SK-N-DZ (cell line): ENCODE results near the gene GPT2.
A peak's percentile ranks its signal among the peaks of the same experiment; 100 is the strongest.
"Not testable (repeated sequence)": the region's sequence is repeated elsewhere in the genome, so short reads cannot be mapped to it uniquely, and the experiment has no call there.

Experiments
- DNase-seq: peaks from one replicate; pipeline ENCODE4 v3.0.0-alpha.2; 2015; ENCODE audit warnings: low spot score

Gene GPT2

DNA sequence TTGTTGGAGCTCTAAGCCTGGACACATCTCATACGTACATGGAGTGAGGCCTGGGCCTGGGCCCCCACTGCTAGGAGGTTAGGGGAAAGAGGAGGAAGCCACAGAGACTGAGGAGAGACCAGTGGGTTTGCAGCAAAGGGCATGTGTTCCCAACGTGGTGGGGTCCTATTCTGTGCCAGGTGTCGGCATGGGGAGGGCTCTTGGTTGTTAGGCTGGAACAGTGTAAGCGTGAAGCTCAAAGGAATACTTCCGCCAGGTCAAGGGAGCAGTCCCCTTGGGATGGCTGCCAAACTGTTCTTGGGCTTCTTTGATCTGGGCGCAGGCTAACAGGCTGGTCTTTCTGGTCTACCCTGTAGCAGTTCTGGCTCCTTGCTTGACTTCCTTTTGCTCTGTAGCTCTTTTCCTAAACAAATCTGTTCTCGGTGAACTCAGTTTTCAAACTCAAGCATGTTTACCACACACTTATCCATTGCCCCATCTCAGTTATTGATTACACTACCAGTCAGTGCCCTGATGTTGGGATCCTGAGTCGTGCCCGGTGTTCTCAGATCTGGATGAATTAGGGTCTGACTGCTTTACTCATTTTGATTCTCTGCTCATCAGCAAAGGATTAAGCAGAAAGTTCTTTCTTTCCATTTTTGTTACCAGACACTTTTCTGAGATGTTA, 36.4 kb downstream of the GPT2 start:
- no peak for DNase-seq

DNA sequence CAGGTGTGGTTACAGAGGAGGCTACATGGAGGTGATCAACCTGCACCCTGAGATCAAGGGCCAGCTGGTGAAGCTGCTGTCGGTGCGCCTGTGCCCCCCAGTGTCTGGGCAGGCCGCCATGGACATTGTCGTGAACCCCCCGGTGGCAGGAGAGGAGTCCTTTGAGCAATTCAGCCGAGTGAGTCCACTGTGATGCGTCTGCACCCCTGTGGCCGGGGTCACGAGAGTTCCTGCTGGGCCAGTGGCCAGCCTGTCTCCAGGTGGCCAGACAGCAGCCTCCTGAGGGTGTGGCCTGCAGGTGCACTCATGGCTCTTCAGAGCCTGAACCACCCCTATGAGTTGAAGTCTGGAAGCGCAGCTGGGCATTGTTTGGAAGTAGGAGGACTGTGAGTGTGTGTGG, 38.1 kb downstream of the GPT2 start:
- no peak for DNase-seq

DNA sequence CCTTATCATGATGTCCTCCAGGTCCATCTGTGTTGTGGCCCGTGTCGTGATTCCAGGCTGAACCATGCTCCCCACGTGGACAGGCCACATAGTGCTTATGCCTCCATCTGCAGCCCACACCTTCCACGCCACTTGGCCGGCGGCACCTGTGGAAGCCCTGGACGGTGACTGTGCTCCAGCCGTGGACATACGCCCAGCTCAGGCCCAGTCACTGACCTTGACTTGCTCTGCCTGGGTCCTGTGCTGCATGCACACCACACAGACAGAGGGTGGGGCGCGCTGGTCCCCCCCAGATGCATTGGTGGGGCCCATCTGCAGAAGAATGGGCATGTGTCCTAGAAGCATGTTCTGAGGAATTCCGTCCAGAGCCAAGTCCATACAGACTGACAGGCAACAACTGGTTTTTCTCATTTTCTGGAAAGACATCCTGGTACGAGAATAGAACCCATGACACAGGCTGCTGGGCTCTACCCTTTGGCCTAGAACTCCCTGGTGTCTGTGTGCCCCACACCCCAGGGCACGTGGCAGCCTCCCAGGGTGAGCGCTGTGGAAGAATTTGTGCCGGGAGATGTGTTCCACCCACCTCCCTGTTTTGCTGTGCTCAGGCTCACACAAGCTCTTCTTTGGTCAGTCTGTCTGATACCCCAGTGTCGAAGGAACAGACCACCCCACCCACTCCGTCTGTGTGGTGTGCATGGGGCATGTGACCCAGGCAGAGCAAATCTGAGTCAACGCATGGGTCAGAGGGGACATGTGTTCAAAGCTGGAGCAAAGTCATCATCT, 39.5 kb downstream of the GPT2 start:
- DNase-seq, result no peak

DNA sequence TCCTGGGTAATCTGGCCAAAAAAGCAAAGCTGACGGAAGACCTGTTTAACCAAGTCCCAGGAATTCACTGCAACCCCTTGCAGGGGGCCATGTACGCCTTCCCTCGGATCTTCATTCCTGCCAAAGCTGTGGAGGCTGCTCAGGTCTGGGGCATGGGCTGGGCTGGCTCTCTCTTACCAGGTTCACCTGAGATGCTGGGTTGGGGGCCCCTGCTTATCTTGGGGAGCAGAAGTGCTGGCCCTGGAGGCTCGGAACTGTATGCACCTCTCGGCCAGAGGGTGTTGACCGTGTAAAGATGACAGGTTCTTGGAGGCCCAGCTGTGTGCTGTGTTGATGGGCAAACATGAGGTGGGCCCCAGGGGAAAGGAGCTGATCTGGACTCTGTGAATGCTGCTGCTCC, 40.2 kb downstream of the GPT2 start:
- no peak for DNase-seq

DNA sequence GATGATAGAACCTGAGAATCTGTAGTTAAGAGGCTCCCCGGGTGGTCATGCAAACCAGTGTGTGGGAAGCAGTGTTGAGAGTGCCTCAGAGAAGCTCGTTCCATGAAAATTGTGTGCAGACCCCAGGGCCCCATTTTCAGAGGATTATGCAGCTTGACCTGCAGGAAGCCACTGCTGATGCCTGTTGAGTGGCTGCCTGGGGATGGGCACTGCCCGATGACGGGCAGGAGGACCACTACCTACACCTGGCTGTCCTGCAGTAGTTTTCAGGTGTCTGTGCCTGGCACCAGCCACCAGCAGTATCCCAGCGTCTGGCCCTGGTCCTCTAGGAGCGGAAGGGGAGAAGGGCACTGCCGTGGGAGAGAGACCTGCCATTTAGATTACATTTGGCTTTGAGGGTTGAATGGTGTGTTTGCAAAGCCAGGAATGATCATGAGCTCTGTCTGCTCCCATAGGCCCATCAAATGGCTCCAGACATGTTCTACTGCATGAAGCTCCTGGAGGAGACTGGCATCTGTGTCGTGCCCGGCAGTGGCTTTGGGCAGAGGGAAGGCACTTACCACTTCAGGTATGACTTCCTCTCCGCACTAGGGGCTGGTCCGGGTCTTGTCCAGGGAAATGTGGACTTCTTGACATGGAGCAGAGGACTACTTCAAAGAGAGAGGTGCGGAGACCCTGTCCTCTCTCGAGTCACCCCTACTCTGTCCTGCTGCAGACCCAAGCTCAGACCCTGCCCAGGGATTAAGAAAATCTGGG, 42.5 kb downstream of the GPT2 start:
- DNase-seq, result no peak

DNA sequence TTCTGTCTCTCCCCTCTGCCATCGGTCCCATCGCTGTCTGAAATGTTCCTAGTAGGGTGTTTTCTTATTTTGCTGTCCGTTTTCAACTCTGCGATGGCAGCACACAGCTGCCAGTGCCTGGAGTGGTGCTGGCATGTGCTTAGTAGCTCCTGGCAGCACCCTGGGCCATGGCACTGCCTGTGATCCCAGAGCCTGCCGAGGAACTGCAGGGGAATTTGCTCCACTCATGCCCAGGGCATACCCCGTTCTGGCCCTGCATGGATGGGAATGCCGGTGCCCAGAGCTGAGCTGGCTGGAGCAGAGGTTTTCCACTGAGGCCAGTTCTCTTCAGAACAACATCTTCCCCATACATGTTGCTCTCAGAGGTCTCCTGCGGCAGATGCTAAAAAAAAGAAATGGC, 43.1 kb downstream of the GPT2 start:
- DNase-seq, result no peak

DNA sequence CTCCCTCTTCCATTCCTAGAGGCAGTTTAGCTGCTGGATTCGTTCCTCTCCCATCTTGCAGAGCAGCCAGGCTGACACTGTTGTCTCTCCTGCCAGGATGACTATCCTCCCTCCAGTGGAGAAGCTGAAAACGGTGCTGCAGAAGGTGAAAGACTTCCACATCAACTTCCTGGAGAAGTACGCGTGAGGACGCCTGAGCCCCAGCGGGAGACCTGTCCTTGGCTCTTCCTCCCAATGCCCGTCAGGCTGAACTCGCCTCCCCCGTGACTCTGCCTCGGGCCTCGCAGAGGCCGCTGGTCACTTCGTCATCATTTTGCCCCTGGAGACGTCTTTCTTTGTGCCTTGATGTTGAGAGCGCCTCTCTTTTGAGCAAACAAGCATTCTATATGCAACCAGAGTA, 44.6 kb downstream of the GPT2 start:
- DNase-seq, result no peak

DNA sequence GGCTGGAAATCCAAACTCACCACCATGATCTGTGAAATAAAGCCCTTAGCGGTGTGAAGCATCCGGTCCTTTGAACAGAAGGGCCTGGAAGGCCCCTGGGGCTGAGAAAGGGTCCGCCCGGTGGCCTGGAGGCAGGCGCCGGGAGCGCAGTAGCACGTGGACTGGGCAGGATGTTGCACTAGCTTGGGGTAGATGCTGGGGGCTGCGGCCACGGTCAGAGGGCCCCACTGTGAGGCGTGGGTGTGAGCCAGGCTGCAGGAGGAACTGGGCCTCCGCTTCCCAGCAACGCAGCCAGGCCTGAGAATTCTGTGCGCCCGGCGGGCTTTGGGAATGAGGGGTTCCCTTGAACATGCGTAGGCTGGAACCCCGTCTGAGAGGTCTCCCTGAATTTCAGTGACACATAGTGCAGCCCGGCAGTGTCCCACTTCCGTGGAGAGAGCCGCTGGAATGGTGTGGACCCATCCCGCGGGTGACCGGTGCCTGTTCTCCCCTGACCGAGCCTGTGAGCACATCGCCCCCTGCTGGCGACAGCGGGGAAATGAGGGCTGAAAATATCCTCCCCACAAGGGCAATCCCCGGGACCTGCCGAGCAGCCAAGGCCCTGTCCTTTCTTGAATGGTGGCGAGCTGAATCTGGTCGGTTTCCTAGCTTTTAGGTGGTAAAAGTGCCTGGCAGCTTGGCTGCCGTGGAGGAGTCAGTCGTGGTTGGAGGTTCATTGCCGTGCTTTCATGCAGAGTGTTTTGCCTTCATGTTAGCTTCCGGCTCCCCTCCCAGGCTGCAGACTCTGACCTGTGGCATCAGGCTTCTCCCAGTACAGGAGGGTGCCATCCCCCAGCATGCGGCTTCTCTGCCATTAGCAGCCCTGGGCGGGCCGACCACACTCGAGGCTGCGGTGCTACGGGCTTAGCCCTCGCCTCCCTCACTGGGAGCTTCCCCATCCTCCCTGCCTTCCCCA, 45.5 kb downstream of the GPT2 start:
- DNase-seq, result peak; percentile 42

DNA sequence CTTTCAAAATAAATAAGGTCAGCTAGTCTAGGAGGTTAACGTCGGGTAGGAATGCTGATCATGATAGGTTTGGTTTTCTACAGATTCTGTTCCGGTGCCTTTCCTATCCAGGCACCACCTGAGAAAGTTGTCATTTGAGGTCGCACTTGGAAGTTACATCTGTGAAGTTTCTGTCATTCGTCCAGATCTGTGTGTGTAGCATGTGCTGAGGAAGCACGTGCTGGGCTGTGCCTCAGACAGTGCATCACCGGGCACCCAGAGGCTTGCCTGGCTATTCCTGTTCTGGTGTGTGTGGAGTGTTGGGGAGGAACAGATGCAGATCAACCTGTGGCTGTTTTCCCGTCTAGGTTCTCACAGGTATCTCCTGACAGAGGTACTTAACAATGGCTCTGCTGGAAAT, 46.7 kb downstream of the GPT2 start:
- no peak for DNase-seq

DNA sequence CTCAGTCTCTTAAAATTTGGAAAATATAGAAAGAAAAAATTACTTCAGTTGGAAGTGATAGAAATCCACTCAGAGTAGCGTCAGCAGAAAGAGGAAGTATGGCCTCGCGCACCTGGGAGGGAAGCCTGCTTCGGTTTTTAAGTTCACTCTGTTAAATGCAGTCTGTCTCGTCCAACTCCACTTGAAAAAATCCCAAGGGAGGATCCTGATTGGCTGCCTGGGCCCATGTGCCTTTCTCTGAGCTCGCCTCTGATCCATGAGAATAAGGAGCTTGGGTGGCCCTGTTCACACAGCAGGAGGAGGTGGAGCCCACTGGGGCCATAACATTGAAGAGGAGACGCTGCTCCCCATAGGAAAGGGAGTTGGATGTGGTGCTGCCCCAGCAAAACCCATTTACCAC, 48.6 kb downstream of the GPT2 start:
- DNase-seq, result no peak

DNA sequence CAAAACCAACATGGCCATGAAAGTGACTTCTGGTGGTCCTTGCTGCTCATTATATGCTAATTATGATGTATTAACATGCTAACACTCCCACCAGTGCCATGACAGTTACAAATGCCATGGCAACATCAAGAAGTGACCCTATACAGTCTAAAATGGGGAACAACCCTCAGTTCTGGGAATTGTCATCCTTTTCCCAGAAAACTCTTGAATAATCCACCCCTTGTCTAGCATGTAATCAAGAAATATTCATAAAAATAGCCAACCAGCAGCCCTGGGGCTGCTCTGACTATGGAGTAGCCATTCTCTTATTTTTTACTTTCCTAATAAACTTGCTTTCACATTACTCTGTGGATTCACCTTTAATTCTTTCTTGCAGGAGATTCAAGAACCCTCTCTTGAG, 53.4 kb downstream of the GPT2 start:
- DNase-seq, result no peak

DNA sequence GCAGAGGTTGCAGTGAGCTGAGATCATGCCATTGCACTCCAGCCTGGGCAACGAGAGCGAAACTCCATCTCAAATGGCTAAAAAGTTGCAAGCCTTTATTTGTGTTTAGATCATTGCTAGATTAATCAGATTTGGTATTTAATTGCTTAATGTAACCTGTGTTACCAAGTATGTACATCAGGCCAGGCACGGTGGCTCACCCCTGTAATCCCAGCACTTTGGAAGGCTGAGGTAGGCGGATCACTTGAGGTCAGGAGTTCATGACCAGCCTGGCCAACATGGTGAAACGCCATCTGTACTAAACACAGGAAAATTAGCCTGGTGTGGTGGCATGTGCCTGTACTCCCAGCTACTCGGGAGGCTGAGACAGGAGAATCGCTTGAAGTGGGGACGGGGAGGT, 60.6 kb downstream of the GPT2 start:
- DNase-seq, result not testable (repeated sequence)

DNA sequence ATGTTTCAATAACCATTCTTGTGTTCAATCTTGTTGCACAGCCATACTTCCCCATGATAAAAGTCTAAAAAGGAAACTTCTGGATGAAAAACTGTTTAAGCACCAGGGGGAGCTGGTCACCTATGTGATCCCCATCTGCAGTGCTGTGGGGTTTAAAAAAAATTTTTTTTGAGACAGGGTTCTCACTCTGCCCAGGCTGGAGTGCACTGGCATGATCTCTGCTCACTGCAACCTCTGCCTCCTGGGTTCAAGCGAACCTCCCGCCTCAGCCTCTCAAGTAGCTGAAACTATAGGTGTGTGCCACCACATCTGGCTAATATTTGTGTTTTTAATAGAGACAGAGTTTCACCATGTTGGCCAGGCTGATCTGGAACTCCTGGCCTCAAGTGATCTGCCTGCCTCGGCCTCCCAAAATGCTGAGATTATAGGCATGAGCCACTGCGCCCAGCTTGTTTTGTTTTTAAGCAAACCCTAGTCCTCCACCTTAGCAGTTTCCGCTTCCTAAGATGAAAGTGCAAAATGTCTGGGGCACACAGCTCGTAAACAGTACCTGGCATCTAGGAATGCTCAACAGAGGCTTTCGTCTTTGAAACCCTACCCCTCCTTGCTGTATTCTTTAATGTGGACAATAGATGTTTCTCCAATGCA, 63.9 kb downstream of the GPT2 start:
- DNase-seq, result peak; percentile 44

DNA sequence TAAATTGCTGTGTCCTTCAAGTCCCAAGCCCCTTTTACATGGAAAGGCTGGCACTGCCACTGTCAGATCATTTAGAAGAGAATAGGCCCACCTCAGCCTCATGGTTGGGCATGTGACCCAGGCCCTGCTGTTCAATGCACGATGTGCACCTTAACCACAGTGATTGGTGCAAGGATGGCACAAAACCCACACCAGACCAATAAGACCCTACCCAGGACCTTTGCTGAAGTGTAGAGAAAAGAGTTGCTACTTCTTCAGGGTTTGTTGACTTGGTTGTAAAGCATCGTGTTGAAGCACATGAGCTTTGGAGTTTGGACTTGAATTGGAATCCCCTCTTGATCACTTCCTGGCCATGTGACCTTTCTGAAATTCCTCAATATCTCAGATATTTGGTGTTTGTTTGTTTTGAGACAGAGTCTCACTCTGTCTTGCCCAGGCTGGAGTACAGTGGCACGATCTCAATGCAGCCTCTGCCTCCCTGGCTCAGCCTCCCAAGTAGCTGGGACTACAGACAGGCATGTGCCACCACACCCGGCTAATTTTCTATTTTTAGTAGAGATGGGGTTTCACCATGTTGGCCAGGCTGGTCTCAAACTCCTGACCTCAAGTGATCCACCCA, 64.5 kb downstream of the GPT2 start:
- DNase-seq, result no peak

DNA sequence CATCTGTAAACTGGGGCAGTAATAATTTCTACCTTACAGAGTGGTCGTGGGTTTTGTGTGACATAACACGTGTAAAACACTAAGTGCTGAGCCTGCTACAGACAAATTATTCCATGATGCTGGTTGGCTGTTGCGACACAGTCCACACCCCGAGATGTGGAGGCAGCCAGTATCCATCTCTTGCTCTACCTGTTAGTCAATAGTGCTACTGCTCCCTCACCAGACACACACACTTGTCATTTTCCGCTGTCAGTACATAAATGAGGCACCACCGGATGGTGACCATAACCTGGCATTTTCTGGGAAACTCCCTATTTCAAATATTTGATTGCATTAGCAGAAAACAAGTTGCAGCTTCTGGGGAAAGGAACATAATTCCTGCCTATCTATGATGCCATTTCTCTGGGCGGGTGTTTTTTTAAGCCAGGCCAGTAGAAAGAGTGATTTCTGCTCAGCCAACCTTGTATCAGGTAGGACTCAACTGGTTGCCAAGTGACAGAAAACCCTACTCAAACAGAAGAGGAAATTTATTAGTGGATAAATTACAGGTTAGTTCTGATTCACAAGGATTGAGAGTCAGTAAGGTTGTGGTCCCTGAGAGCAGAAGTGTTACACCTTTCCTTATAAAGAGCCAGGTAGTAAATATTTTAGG, 65.2 kb downstream of the GPT2 start:
- DNase-seq, result no peak

DNA sequence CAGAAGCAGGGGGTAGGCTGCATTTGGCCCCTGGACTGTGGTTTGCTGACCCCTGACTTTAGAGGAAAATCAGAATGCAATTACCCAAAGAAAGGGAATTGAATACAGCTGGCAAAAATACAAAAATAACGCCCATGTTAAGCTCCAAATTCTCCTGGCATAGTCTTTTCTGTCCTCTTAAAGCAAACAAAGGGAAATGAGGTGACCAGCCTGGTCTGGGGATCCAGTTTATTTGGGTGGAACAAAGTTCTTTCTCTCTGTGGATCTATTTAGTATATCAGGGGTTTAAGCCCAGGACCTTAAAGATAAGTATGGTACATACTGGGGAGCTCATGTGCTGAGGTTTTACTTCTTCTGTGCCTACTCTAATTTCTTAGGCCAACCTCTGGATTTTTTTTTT, 65.8 kb downstream of the GPT2 start:
- DNase-seq, result no peak

DNA sequence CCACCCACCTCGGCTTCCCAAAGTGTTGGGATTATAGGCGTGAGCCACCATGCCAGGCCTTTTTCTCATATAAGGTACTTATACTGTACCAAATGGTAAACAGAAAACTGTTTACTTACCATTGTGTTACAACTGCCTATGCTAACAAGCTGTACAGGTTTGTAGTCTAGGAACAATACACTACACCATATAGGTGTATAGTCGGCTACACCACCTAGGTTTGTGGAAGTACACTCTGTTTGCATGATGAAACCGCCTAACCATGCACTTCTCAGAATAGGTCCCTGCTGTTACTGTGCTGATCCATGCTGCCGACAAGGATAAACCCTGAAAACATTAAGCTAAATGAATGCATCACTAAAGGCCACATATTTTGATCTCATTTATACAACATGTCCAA, 70.4 kb downstream of the GPT2 start:
- no peak for DNase-seq

DNA sequence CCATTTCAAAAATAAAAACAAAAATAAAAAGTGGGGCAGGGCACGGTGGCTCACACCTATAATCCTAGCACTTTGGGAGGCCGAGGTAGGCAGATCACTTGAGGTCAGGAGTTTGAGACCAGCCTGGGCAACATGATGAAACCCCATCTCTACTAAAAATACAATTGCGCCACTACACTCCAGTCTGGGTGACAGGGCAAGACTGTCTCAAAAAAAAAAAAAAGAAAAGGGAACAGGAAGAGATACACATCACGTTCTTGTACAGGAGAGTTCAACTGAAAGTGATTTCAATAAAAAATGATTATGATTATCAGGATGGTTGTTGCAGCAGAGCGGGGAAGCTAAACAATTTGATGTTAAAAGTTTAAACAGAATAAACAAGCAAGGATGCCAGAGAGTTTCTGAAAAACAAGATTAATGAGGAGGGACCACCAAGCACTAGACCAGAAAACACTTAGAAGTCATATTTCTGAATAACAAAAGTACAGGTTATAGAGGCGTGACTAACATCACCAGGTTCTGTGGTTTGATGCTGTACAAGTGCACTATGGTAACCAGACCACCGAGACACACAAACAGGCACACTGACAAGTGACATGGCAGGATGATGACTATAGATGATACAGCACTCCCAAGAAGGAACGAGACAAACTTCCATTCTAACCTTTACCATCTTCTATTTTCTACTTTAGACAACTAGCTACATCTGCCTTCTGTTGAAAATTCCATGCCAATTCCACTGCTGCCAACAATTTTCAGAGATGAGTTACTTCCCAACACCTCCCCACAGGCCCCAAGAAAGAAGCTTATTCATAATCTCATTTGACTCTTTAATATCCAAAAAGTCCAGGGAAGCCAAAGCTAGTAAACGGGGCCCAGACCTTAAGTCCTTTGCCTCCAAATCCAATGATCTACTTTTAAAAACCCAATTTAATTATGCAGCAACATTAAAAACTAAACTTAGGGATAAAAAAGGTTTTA, 77.5 kb downstream of the GPT2 start:
- DNase-seq, result no peak

DNA sequence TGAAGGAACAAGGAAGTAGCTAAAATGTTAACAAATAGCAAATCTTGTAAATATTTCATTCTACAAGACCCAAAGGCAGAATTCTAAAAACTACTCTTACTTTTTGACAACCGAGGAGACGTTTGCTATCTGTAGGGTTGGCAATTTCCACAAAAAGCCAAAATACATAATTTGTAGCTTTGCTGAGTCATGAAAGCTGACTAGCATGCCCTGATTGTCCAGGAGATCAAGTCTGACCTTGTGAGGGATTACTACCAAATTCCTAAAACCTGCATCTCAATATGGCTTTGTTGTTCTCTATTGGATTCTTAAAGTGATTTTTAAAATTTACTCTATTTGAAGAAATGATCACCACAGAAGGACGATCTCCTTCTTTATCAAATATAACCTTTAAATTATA, 78.5 kb downstream of the GPT2 start:
- DNase-seq, result no peak
